Smooth muscle cell (in vitro differentiated cells): ENCODE measurements around the gene CNPY1. TPM values are rescaled to one million over a fixed set of nuclear protein-coding genes. Genes with fewer than 3 reads are reported as not detected.

ENCODE experiments used
- DNase-seq: peaks from one replicate; lab custom pipeline; 2025; ENCODE audit not compliant: unreplicated experiment; lab: John Stamatoyannopoulos, UW
- H2AFZ ChIP-seq: fragments of 200-600 bp; sonication (generic); 2 replicates; pipeline ENCODE4 v1.6.0; 2016; ENCODE audit warnings: antibody characterized with exemption, low read depth, mild to moderate bottlenecking
- H3F3A ChIP-seq: fragments of 200-600 bp; sonication (generic); 2 replicates; pipeline ENCODE4 v1.6.0; 2017; ENCODE audit warnings: antibody characterized with exemption, low read depth
- H3K27ac ChIP-seq: fragments of 200-600 bp; sonication (generic); 2 replicates; pipeline ENCODE4 v1.5.1; 2016; ENCODE audit warnings: low read depth, mild to moderate bottlenecking
- H3K27me3 ChIP-seq: fragments of 200-600 bp; sonication (generic); 2 replicates; pipeline ENCODE4 v1.6.1; 2016; ENCODE audit warnings: low read depth, mild to moderate bottlenecking
- H3K36me3 ChIP-seq: fragments of 200-600 bp; sonication (generic); 2 replicates; pipeline ENCODE4 v1.5.1; 2016; ENCODE audit warnings: low read depth
- H3K4me1 ChIP-seq: fragments of 200-600 bp; sonication (generic); 2 replicates; pipeline ENCODE4 v1.5.1; 2016; ENCODE audit warnings: low read depth
- H3K4me2 ChIP-seq: fragments of 200-600 bp; sonication (generic); 2 replicates; pipeline ENCODE4 v1.6.0; 2016; ENCODE audit warnings: mild to moderate bottlenecking
- H3K4me3 ChIP-seq: fragments of 200-600 bp; sonication (generic); 2 replicates; pipeline ENCODE4 v1.5.1; 2016; ENCODE audit warnings: mild to moderate bottlenecking
- H3K79me2 ChIP-seq: fragments of 200-600 bp; sonication (generic); 2 replicates; pipeline ENCODE4 v1.6.0; 2016; ENCODE audit warnings: low read depth, mild to moderate bottlenecking
- H3K9ac ChIP-seq: fragments of 200-600 bp; sonication (generic); 2 replicates; pipeline ENCODE4 v1.6.0; 2016; ENCODE audit warnings: low read depth
- H3K9me3 ChIP-seq: fragments of 200-600 bp; sonication (generic); replicated peaks from 2 replicates; pipeline ENCODE4 v1.5.1; 2016; ENCODE audit warnings: low read depth
- H4K20me1 ChIP-seq: fragments of 200-600 bp; sonication (generic); 2 replicates; pipeline ENCODE4 v1.6.0; 2016; ENCODE audit warnings: low read depth
- WGBS: methylation state at CpG from one replicate; pipeline ENCODE4 v1.1.7; 2016; ENCODE audit warnings: low lambda C conversion rate; 5-methylcytosine and 5-hydroxymethylcytosine counted together
- polyA plus RNA-seq: library from polyadenylated mRNA; unstranded; fragments of >200 nt; fragmentation: Nextera tagmentation; extraction: Ambion mirVana; gene quantifications from 2 replicates; pipeline ENCODE4 v1.2.1, GENCODE V29; 2016
- total RNA-seq: library from RNA; depleted of rRNA; stranded (reverse); fragments of >200 nt; gene quantifications from 2 replicates; pipeline ENCODE4 v1.2.3, GENCODE V29; 2014
- TF ChIP-seq, protein P1 (sequence below): fragments of 200-600 bp; sonication (generic); IDR thresholded peaks from 2 replicates; pipeline ENCODE4 v1.5.1; 2017; ENCODE audit warnings: borderline replicate concordance, mild to moderate bottlenecking, antibody characterized with exemption; ENCODE audit not compliant: insufficient read depth, poor library complexity, severe bottlenecking

The CNPY1 gene
- total and polyA plus RNA-seq, 2 experiments from 2014 or later, result 1.0 TPM; not detected in 1

DNA sequence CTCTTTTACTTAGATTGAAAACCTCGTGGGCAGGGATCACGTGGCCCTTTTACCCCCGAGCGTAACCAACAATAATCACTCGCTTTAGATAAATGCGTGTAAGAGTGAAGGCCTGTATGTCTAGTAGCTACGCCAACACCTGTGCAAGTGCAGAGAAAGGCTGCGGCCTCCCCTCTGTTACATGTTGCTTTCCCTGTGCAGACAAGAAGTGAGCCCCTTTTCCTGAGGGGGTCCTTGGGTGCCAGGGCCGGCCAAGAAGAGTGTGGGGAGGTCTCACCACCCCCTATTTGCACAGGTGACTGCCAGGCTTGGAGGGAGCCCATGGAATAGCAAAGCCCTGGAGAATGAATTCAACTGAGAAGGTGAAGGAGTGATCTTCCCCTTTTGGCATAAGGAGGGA, 35.6 kb upstream of the CNPY1 start:
- Histone ChIP-seq H2AFZ (no peak overlapping the region), H3F3A (no peaks in the 10 kb centered on the region), H3K27ac (no peak overlapping the region), H3K4me3 (no peak overlapping the region), H3K4me2 (no peak overlapping the region), H3K27me3 (peaks cover 16% of the 10 kb centered on the region), H3K4me1 (no peaks in the 10 kb centered on the region), H3K79me2 (no peaks in the 10 kb centered on the region), H3K9ac (no peak overlapping the region), H3K36me3 (no peaks in the 10 kb centered on the region), H3K9me3 (no peaks in the 10 kb centered on the region), H4K20me1 (no peaks in the 10 kb centered on the region)
- TF ChIP-seq, protein P1, sequence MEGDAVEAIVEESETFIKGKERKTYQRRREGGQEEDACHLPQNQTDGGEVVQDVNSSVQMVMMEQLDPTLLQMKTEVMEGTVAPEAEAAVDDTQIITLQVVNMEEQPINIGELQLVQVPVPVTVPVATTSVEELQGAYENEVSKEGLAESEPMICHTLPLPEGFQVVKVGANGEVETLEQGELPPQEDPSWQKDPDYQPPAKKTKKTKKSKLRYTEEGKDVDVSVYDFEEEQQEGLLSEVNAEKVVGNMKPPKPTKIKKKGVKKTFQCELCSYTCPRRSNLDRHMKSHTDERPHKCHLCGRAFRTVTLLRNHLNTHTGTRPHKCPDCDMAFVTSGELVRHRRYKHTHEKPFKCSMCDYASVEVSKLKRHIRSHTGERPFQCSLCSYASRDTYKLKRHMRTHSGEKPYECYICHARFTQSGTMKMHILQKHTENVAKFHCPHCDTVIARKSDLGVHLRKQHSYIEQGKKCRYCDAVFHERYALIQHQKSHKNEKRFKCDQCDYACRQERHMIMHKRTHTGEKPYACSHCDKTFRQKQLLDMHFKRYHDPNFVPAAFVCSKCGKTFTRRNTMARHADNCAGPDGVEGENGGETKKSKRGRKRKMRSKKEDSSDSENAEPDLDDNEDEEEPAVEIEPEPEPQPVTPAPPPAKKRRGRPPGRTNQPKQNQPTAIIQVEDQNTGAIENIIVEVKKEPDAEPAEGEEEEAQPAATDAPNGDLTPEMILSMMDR, result no peak
- WGBS, result 81% methylated on average over 9 of the region's 9 CpGs
- DNase-seq, result no peak

DNA sequence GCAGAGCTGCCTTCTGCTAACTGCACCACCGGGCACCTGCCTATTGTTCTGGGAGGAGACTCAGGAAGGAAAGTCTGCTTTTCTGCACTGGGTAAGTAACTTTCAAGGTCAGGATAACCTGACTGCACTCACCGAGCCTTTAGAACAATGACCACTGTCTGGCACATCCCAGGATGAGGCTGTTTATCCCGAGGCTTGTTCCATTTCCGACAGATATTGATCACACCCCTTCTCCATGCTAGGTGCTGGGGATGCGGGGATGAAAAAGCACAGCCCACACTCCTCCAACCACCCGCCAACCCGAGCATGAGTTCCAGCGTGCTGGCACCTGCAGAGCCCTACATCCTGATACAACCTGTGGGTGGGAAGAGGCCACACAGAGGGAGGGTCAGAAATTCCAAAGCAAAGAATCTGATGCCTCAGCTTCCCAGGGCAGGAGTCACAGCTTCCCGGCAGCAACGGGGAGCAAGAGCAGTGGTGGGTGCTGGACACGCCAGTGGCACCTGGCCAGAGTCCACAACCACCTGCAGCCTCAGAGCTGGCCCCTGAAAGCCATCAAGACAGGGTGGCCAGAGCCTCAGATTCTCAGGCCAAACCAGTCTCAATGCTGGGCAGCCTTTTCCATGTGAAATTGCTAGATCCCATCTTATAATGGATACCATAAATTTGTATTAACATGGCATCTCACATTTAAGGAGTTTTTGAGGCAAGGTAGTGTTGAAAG, 34.9 kb upstream of the CNPY1 start:
- Histone ChIP-seq H4K20me1 (no peaks in the 10 kb centered on the region), H3K4me3 (no peak overlapping the region), H2AFZ (no peak overlapping the region), H3K9ac (no peak overlapping the region), H3K4me1 (no peaks in the 10 kb centered on the region), H3K27me3 (peaks cover 16% of the 10 kb centered on the region), H3K27ac (no peak overlapping the region), H3K4me2 (no peak overlapping the region), H3F3A (no peaks in the 10 kb centered on the region), H3K36me3 (no peaks in the 10 kb centered on the region), H3K79me2 (no peaks in the 10 kb centered on the region), H3K9me3 (no peaks in the 10 kb centered on the region)
- 82% methylated on average over 11 of the region's 11 CpGs for WGBS
- TF ChIP-seq, protein P1, result no peak
- DNase-seq, result no peak

- no peaks in the 10 kb centered on the region for H3K79me2 ChIP-seq
- H3K9me3 ChIP-seq, result no peaks in the 10 kb centered on the region
- no peak for DNase-seq
- peaks cover 16% of the 10 kb centered on the region for H3K27me3 ChIP-seq
- H3K4me3 ChIP-seq, result no peak overlapping the region
- H3K4me2 ChIP-seq, result no peak overlapping the region
- TF ChIP-seq, protein P1, result no peak
- no peaks in the 10 kb centered on the region for H3K4me1 ChIP-seq
- H2AFZ ChIP-seq, result no peak overlapping the region
- no peaks in the 10 kb centered on the region for H4K20me1 ChIP-seq
- WGBS, result 54% methylated on average over 3 of the region's 3 CpGs
- no peak overlapping the region for H3K9ac ChIP-seq
- no peaks in the 10 kb centered on the region for H3F3A ChIP-seq
- H3K27ac ChIP-seq, result no peak overlapping the region
- no peaks in the 10 kb centered on the region for H3K36me3 ChIP-seq
These were observed 34.0 kb upstream of the CNPY1 start for GRCh38 chr7:155580367-155580766.

- H3K9me3 ChIP-seq, result no peaks in the 10 kb centered on the region
- 85% methylated on average over 13 of the region's 13 CpGs for WGBS
- peaks cover 16% of the 10 kb centered on the region for H3K27me3 ChIP-seq
- H2AFZ ChIP-seq, result no peak overlapping the region
- no peaks in the 10 kb centered on the region for H4K20me1 ChIP-seq
- no peak overlapping the region for H3K27ac ChIP-seq
- no peak overlapping the region for H3K9ac ChIP-seq
- TF ChIP-seq, protein P1, result no peak
- no peaks in the 10 kb centered on the region for H3F3A ChIP-seq
- DNase-seq, result no peak
- H3K4me3 ChIP-seq, result no peak overlapping the region
- no peaks in the 10 kb centered on the region for H3K36me3 ChIP-seq
- no peaks in the 10 kb centered on the region for H3K4me1 ChIP-seq
- no peak overlapping the region for H3K4me2 ChIP-seq
- H3K79me2 ChIP-seq, result no peaks in the 10 kb centered on the region
These were observed 33.2 kb upstream of the CNPY1 start for GRCh38 chr7:155579565-155579964.
